NB4 (cell line): Measurements from ENCODE around the gene GOLGA1.

ENCODE experiments used
- CTCF ChIP-seq: IDR thresholded peaks from one replicate; pipeline ENCODE4 v1.5.1; 2012; ENCODE audit warnings: low read depth, low read length
- POLR2A ChIP-seq: IDR thresholded peaks from 2 replicates; pipeline ENCODE4 v1.6.1; 2011; ENCODE audit warnings: mild to moderate bottlenecking; ENCODE audit not compliant: insufficient read length; ENCODE audit errors: extremely low read depth
- TF ChIP-seq, protein P1 (sequence below): IDR thresholded peaks from 2 replicates; pipeline ENCODE4 v1.6.1; 2011; ENCODE audit warnings: low read depth, low read length

- TF ChIP-seq POLR2A (no peak), CTCF (no peak)
- TF ChIP-seq, protein P1, sequence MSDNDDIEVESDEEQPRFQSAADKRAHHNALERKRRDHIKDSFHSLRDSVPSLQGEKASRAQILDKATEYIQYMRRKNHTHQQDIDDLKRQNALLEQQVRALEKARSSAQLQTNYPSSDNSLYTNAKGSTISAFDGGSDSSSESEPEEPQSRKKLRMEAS: no peak
Observed at GRCh38 chr9:124877021-124877782, 63.7 kb downstream of the GOLGA1 start.
